ENCODE data around the gene USP4.
"Not testable (repeated sequence)": the region's sequence is repeated elsewhere in the genome, so short reads cannot be mapped to it uniquely, and the experiment has no call there.

The USP4 gene

DNA sequence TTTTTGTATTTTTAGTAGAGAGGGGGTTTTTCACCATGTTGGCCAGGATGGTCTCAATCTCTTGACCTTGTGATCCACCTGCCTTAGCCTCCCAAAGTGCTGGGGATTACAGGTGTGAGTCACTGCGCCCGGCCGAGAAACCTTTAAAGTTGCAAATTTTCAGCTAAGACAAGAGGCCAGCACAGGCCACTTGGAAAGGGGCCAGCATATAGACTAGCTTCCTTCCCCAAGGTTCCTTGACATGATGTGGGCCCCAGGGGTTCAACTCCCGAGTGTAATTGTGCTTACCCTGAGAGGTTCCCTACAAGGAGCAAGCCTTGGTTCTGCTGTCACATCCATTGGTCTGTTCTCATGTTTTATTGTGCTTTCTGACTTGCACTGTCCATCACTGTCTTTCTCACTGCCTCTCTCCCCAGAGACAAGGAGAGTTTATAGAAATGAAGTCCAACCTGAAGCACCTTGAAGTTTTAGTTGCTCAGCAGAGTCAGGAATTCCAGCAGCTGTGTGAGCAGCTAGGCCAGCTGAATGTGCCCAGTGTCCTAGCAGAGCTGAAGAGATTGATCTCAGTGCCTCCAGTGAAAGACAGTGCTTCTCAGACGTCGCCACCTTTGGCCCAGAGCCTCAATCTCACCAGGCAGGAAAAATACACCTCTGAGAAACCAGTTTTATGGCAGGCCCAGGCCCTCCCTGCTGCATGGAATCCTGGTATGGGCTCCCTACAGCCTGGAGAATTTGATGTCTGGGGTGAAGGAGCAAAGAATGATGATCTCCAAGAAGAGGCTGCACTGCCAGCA is 83.9 kb downstream of the USP4 start:
- TF ChIP-seq, protein P1, sequence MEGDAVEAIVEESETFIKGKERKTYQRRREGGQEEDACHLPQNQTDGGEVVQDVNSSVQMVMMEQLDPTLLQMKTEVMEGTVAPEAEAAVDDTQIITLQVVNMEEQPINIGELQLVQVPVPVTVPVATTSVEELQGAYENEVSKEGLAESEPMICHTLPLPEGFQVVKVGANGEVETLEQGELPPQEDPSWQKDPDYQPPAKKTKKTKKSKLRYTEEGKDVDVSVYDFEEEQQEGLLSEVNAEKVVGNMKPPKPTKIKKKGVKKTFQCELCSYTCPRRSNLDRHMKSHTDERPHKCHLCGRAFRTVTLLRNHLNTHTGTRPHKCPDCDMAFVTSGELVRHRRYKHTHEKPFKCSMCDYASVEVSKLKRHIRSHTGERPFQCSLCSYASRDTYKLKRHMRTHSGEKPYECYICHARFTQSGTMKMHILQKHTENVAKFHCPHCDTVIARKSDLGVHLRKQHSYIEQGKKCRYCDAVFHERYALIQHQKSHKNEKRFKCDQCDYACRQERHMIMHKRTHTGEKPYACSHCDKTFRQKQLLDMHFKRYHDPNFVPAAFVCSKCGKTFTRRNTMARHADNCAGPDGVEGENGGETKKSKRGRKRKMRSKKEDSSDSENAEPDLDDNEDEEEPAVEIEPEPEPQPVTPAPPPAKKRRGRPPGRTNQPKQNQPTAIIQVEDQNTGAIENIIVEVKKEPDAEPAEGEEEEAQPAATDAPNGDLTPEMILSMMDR (IDR thresholded peaks at IDR 0.05; ENCODE audit: low read depth, low read length, missing control alignments), result no peak
- in situ Hi-C loops (cut with HindIII; ENCODE audit: low sequenced_read_pairs), result no loop called here
- no peak for DNase-seq (ENCODE audit: low read depth)
- no peak overlapping the region for H3K4me3 ChIP-seq (ENCODE audit: low read depth, low read length)

DNA sequence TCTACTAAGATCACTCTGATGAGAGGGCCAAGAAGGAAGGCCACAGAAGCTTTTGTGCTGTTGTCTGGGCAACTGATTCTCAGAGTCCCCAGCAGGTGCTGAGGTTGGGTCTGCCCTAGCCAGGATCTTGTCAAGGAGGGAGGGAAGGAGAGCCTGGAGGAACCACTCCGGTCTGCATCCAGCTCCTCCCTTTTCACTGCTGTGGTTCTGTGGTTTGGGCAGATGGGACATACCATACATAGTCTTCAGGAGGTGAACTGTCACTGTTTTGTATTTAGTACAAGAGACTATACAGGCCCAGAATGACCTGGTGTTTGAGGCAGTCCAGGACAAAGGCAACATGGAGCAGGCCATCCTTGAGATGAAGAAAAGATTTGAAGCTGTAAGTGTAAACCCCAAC is 84.7 kb downstream of the USP4 start:
- DNase-seq (ENCODE audit: low read depth), result no peak
- TF ChIP-seq, protein P1 (IDR thresholded peaks at IDR 0.05; ENCODE audit: low read depth, low read length, missing control alignments), result no peak
- in situ Hi-C loops (cut with HindIII; ENCODE audit: low sequenced_read_pairs), result no loop called here
- H3K4me3 ChIP-seq (ENCODE audit: low read depth, low read length), result no peak overlapping the region

DNA sequence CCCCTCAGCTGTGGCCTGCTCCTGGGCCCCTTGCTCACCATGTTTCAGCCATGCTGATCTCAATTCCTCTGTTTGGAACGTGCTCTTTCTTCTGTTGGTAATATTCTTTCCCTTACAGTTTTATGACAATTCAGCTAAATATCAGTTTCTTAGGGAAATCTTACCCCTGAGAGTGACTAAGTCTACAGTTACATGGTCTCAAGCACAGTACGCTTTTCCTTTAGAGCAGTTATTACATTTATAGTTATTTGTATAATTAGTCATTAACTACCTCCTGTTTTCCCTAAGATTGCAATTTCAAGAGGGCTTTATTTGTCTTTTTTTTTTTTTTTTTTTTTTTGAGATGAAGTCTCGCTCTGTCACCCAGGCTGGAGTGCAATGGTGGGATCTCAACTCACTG is 86.3 kb downstream of the USP4 start:
- TF ChIP-seq, protein P1 (IDR thresholded peaks at IDR 0.05; ENCODE audit: low read depth, low read length, missing control alignments), result no peak
- no peak for DNase-seq (ENCODE audit: low read depth)
- no peak overlapping the region for H3K4me3 ChIP-seq (ENCODE audit: low read depth, low read length)
- in situ Hi-C loops (cut with HindIII; ENCODE audit: low sequenced_read_pairs), result no loop called here

DNA sequence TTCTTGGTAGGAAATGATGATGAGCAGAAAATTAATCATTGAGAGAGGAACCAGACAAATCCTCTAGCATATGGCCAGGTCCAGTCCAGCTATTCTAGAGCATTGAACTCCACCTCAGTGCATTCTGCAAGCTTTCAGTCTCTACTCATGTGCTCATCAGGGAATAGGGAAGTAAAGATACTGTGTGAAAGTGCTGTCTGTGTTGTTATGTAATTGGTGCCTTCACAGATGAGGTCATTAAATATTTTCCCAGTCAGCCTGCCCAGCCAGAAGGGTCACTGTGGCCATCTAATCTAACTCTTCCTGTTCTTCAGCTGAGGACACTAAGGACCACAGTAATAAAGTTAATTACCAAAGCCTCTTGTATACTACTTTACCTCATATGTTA is 91.0 kb downstream of the USP4 start:
- TF ChIP-seq, protein P1 (IDR thresholded peaks at IDR 0.05; ENCODE audit: low read depth, low read length, missing control alignments), result no peak
- DNase-seq (ENCODE audit: low read depth), result no peak
- in situ Hi-C loops (cut with HindIII; ENCODE audit: low sequenced_read_pairs), result no loop called here
- H3K4me3 ChIP-seq (ENCODE audit: low read depth, low read length), result no peak overlapping the region

DNA sequence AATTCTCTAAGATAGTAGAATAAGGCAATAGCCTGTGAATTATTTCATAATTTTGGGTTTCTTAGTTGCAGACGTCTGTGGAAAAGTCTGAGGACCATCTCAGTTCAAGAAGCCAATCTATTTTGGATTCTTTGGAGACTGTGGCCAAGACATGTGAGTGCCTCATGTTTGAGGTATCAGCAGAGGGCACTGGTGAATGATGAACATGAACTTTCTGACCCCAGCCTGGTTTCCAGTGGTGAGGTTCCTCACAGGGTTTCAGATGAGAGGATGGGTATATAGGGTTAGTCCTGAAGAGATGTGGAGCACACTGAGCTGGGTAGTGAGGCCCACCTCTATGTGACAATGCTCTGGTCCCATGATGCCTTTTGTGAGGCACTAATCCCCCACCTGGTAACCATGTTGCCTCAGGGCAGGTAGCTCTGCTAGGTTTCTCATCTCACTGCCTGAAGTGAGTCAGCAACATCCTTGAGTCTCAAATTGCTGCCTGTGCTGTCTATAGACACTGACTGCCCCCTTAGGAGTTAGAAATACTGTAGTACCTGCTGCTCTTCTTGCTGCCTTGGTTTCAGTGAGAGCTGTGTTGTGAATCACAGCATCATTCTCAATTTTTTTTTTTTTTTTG is 95.2 kb downstream of the USP4 start:
- TF ChIP-seq, protein P1 (IDR thresholded peaks at IDR 0.05; ENCODE audit: low read depth, low read length, missing control alignments), result no peak
- no peak for DNase-seq (ENCODE audit: low read depth)
- in situ Hi-C loops (cut with HindIII; ENCODE audit: low sequenced_read_pairs), result no loop called here
- H3K4me3 ChIP-seq (ENCODE audit: low read depth, low read length), result no peak overlapping the region

DNA sequence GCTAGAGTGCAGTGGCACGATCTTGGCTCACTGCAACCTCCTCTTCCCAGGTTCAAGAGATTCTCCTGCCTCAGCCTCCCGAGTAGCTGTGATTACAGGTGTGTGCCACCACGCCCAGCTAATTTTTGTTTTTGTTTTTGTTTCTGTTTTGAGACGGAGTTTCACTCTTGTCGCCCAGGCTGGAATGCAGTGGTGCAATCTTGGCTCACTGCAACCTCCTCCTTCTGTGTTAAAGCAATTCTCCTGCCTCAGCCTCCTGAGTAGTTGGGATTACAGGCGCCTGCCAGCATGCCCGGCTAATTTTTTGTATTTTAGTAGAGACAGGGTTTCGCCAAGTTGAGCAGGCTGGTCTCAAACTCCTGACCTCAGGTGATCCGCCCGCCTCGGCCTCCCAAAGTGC is 99.8 kb downstream of the USP4 start:
- in situ Hi-C loops (cut with HindIII; ENCODE audit: low sequenced_read_pairs); DNase-seq (ENCODE audit: low read depth); H3K4me3 ChIP-seq (ENCODE audit: low read depth, low read length): not testable (repeated sequence)

Measured in astrocyte of the cerebellum (primary cell).